SK-N-SH (cell line): ENCODE measurements around the gene GRIN2A. TPM values are rescaled to one million over a fixed set of nuclear protein-coding genes. Genes with fewer than 3 reads are reported as not detected.

Experiments used
- CTCF ChIA-PET: fragments of 300-600, 350-600 bp; formaldehyde crosslinking; extraction: SDS; loops from one replicate; lab custom pipeline; 2021; lab: Yijun Ruan, JAX
- POLR2A ChIA-PET: fragments of 350-600 bp; sonication (Branson Sonifier 250); formaldehyde crosslinking; extraction: SDS; loops from one replicate; lab custom pipeline; 2020; ENCODE audit warnings: antibody characterized with exemption, inconsistent platforms; lab: Yijun Ruan, JAX
- DNase-seq: peaks from one replicate; pipeline ENCODE4 v3.0.0; 2012
- H2AFZ ChIP-seq: fragments of 200-600 bp; sonication (generic); 2 replicates; pipeline ENCODE4 v1.8.1; 2016; ENCODE audit warnings: antibody characterized with exemption, mild to moderate bottlenecking, low read depth
- H3F3A ChIP-seq: fragments of 200-600 bp; sonication (generic); replicated peaks from 2 replicates; pipeline ENCODE3; 2016; ENCODE audit warnings: antibody characterized with exemption, mild to moderate bottlenecking; ENCODE audit not compliant: insufficient read depth
- H3K27ac ChIP-seq, 2 experiments: fragments of 200-500 bp in 1 of 2; fragments of 200-600 bp in 1 of 2; sonication (Bioruptor generic) in 1 of 2; sonication (generic), shearing (Covaris generic) in 1 of 2; 2 replicates each; pipeline versions ENCODE4 v1.5.1 to v1.6.1; 2014 to 2016; ENCODE audit warnings: low read depth in 2 of 2, inconsistent platforms in 1 of 2, low read length in 1 of 2, mild to moderate bottlenecking in 1 of 2, mixed read lengths in 1 of 2
- H3K27me3 ChIP-seq: fragments of 200-600 bp; sonication (generic), shearing (Covaris generic); 2 replicates; pipeline ENCODE4 v1.6.1; 2016; ENCODE audit warnings: mixed run types; ENCODE audit not compliant: insufficient read depth
- H3K36me3 ChIP-seq, 2 experiments: fragments of 200-500 bp in 1 of 2; fragments of 200-600 bp in 1 of 2; sonication (Bioruptor generic) in 1 of 2; sonication (generic) in 1 of 2; replicated peaks in 1 of 2; 2 replicates each; pipeline versions ENCODE3 to v1.5.1; 2014 to 2016; ENCODE audit warnings: low read length in 1 of 2, mild to moderate bottlenecking in 1 of 2; ENCODE audit not compliant: insufficient read depth in 2 of 2, control insufficient read depth in 1 of 2
- H3K4me1 ChIP-seq, 2 experiments: fragments of 200-500 bp in 1 of 2; fragments of 200-600 bp in 1 of 2; sonication (Bioruptor generic) in 1 of 2; sonication (generic), shearing (Covaris generic) in 1 of 2; 2 replicates each; pipeline versions ENCODE4 v1.5.1 to v1.6.1; 2014 to 2016; ENCODE audit warnings: low read depth in 1 of 2, low read length in 1 of 2, mixed run types in 1 of 2; ENCODE audit not compliant: insufficient read depth in 2 of 2, control insufficient read depth in 1 of 2
- H3K4me2 ChIP-seq: fragments of 200-600 bp; sonication (generic), shearing (Covaris generic); 2 replicates; pipeline ENCODE4 v1.6.1; 2017; ENCODE audit warnings: mixed run types
- H3K4me3 ChIP-seq, 2 experiments: fragments of 200-500 bp in 1 of 2; fragments of 200-600 bp in 1 of 2; sonication (Bioruptor generic) in 1 of 2; sonication (generic), shearing (Covaris generic) in 1 of 2; 2 replicates each; pipeline versions ENCODE4 v1.5.1 to v1.8.1; 2014 to 2016; ENCODE audit warnings: low read depth in 2 of 2, inconsistent platforms in 1 of 2, low read length in 1 of 2, mild to moderate bottlenecking in 1 of 2, mixed read lengths in 1 of 2, moderate library complexity in 1 of 2
- H3K79me2 ChIP-seq: fragments of 200-600 bp; sonication (generic); 2 replicates; pipeline ENCODE4 v1.8.1; 2017; ENCODE audit warnings: mild to moderate bottlenecking; ENCODE audit not compliant: insufficient read depth
- H3K9ac ChIP-seq: fragments of 200-600 bp; sonication (generic); 2 replicates; pipeline ENCODE4 v1.6.1; 2017; ENCODE audit warnings: mixed run types
- H3K9me2 ChIP-seq: fragments of 200-600 bp; sonication (generic); 2 replicates; pipeline ENCODE4 v1.6.1; 2017; ENCODE audit warnings: mixed run types
- H3K9me3 ChIP-seq: fragments of 200-600 bp; sonication (generic); 2 replicates; pipeline ENCODE4 v1.6.1; 2017; ENCODE audit warnings: mixed run types, mild to moderate bottlenecking, moderate library complexity
- H4K20me1 ChIP-seq: fragments of 200-600 bp; sonication (generic); 2 replicates; pipeline ENCODE4 v1.6.1; 2017; ENCODE audit warnings: mild to moderate bottlenecking, mixed run types; ENCODE audit not compliant: insufficient read depth
- CHD2 ChIP-seq: fragments of 150-350 bp; IDR thresholded peaks from 2 replicates; pipeline ENCODE4 v1.6.1; 2018; ENCODE audit warnings: low read length; ENCODE audit not compliant: partially characterized antibody
- EP300 ChIP-seq, 2 experiments: IDR thresholded peaks; 2 replicates each; pipeline versions ENCODE4 v1.4.0 to v1.6.1; 2012; ENCODE audit warnings: borderline replicate concordance in 1 of 2, low read depth in 1 of 2, low read length in 1 of 2
- EZH2phosphoT487 ChIP-seq: fragments of 200-600 bp; sonication (generic); IDR thresholded peaks from 2 replicates; pipeline ENCODE4 v1.6.1; 2017; ENCODE audit warnings: low read depth, mixed run types, mild to moderate bottlenecking, antibody characterized with exemption, moderate library complexity, borderline replicate concordance
- FOSL2 ChIP-seq: IDR thresholded peaks from 2 replicates; pipeline ENCODE4 v1.4.0; 2012; ENCODE audit warnings: low read depth, mild to moderate bottlenecking, moderate library complexity, borderline replicate concordance
- FOXM1 ChIP-seq: IDR thresholded peaks from 2 replicates; pipeline ENCODE4 v1.4.0; 2012; ENCODE audit warnings: low read depth, mild to moderate bottlenecking
- GABPA ChIP-seq: IDR thresholded peaks from 2 replicates; pipeline ENCODE4 v1.4.0; 2012; ENCODE audit warnings: low read depth, mild to moderate bottlenecking
- GATA2 ChIP-seq: sonication (generic); formaldehyde crosslinking; IDR thresholded peaks from 2 replicates; pipeline ENCODE4 v1.5.0; 2020; ENCODE audit warnings: mild to moderate bottlenecking, missing genetic modification reagents
- IRF3 ChIP-seq: fragments of 150-350 bp; IDR thresholded peaks from 2 replicates; pipeline ENCODE4 v1.6.1; 2016; ENCODE audit warnings: mild to moderate bottlenecking, low read depth, low read length
- MAX ChIP-seq: IDR thresholded peaks from 2 replicates; pipeline ENCODE4 v1.4.0; 2012; ENCODE audit warnings: low read depth
- MXI1 ChIP-seq: IDR thresholded peaks from 2 replicates; pipeline ENCODE4 v1.6.1; 2012; ENCODE audit warnings: mild to moderate bottlenecking, low read depth, low read length, improper control_type of control experiment
- NRF1 ChIP-seq: IDR thresholded peaks from 2 replicates; pipeline ENCODE4 v1.6.1; 2012; ENCODE audit warnings: low read depth, mild to moderate bottlenecking, low read length
- RAD21 ChIP-seq: IDR thresholded peaks from 2 replicates; pipeline ENCODE4 v1.6.1; 2012; ENCODE audit warnings: mild to moderate bottlenecking, low read length
- RCOR1 ChIP-seq: fragments of 150-350 bp; IDR thresholded peaks from 2 replicates; pipeline ENCODE4 v1.6.1; 2017; ENCODE audit warnings: antibody characterized with exemption, low read length
- SIN3A ChIP-seq: IDR thresholded peaks from 2 replicates; pipeline ENCODE4 v1.6.1; 2012; ENCODE audit warnings: low read depth, mild to moderate bottlenecking, low read length, moderate library complexity, borderline replicate concordance
- SMC3 ChIP-seq: IDR thresholded peaks from 2 replicates; pipeline ENCODE4 v1.6.1; 2012; ENCODE audit warnings: low read depth, low read length, improper control_type of control experiment
- TCF12 ChIP-seq: IDR thresholded peaks from 2 replicates; pipeline ENCODE4 v1.4.0; 2012
- TEAD4 ChIP-seq: IDR thresholded peaks from 2 replicates; pipeline ENCODE4 v1.4.0; 2012; ENCODE audit warnings: mild to moderate bottlenecking, borderline replicate concordance; ENCODE audit not compliant: insufficient read depth
- USF2 ChIP-seq: fragments of 150-350 bp; IDR thresholded peaks from 2 replicates; pipeline ENCODE4 v1.6.1; 2017; ENCODE audit warnings: antibody characterized with exemption, low read length, low read depth, borderline replicate concordance
- YY1 ChIP-seq: IDR thresholded peaks from 2 replicates; pipeline ENCODE4 v1.4.0; 2012; ENCODE audit warnings: low read depth, mild to moderate bottlenecking
- WGBS: methylation state at CpG from one replicate; pipeline ENCODE4 v1.1.6; 2017; ENCODE audit warnings: low lambda C conversion rate; 5-methylcytosine and 5-hydroxymethylcytosine counted together
- polyA plus RNA-seq, 3 experiments: library from polyadenylated mRNA; depleted of rRNA; stranded (reverse); fragments of >200 nt; gene quantifications; 2 replicates each; pipeline ENCODE4 v1.2.3, GENCODE V29; 2012

The GRIN2A gene
- polyA plus RNA-seq, 1 of the 3 experiments (the other 2 are of a cell fraction), result not detected

- Histone ChIP-seq H4K20me1 (no peaks in the 10 kb centered on the region), H3K79me2 (no peaks in the 10 kb centered on the region), H2AFZ (no peak overlapping the region), H3K36me3 (no peaks in the 10 kb centered on the region), H3K9ac (no peak overlapping the region), H3K4me2 (no peak overlapping the region), H3K9me3 (no peaks in the 10 kb centered on the region), H3K9me2 (no peaks in the 10 kb centered on the region), H3K4me3 (no peak overlapping the region), H3K27me3 (no peaks in the 10 kb centered on the region), H3F3A (no peaks in the 10 kb centered on the region), H3K4me1 (no peaks in the 10 kb centered on the region), H3K27ac (no peak overlapping the region)
- ChIA-PET POLR2A (no interaction called here), CTCF (no interaction called here)
- no peak for TF ChIP-seq FOSL2
- no peak for TF ChIP-seq MXI1
- no peak for TF ChIP-seq TCF12
- no peak for TF ChIP-seq GATA2 (CRISPR knock-in tag)
- TF ChIP-seq RCOR1, result no peak
- no peak for TF ChIP-seq EP300 (IDR thresholded peaks at IDR 0.05; ENCODE audit: borderline replicate concordance in 1 of 2, low read depth in 1 of 2, low read length in 1 of 2)
- TF ChIP-seq RAD21, result no peak
- no peak for TF ChIP-seq CHD2
- no peak for TF ChIP-seq MAX
- TF ChIP-seq USF2, result no peak
- TF ChIP-seq IRF3, result no peak
- 14% methylated on average over 2 of the region's 2 CpGs for WGBS
- no peak for DNase-seq
These were observed 313.6 kb downstream of the GRIN2A start for GRCh38 chr16:9868606-9869149.

GRCh38 chr16:9867176-9867575, 315.1 kb downstream of the GRIN2A start:
- WGBS, result 5% methylated on average over 1 of the region's 1 CpG
- ChIA-PET POLR2A (no interaction called here), CTCF (no interaction called here)

More at GRCh38 chr16:9867176-9867575, 315.1 kb downstream of the GRIN2A start:
- Histone ChIP-seq H3K9me2 (no peaks in the 10 kb centered on the region), H3K27ac (no peak overlapping the region), H4K20me1 (no peaks in the 10 kb centered on the region), H3F3A (no peaks in the 10 kb centered on the region), H3K9me3 (no peaks in the 10 kb centered on the region), H3K36me3 (no peaks in the 10 kb centered on the region), H3K27me3 (no peaks in the 10 kb centered on the region), H3K4me3 (no peak overlapping the region), H3K4me1 (no peaks in the 10 kb centered on the region), H2AFZ (no peak overlapping the region), H3K79me2 (no peaks in the 10 kb centered on the region), H3K4me2 (no peak overlapping the region), H3K9ac (no peak overlapping the region)
- no peak for DNase-seq
- TF ChIP-seq GABPA (no peak), FOSL2 (no peak), SMC3 (no peak), SIN3A (no peak), MXI1 (no peak), NRF1 (no peak), TEAD4 (no peak), TCF12 (no peak), GATA2 (CRISPR knock-in tag) (no peak), YY1 (no peak), FOXM1 (no peak), EZH2phosphoT487 (no peak), RCOR1 (no peak)
